Esophagus muscularis mucosa (tissue), 4 donors: ENCODE results near the gene KIF5C.

Experiments
- CTCF ChIP-seq, 3 experiments: fragments of 200-600 bp in 2 of 3; fragments of 450-650 bp in 1 of 3; sonication (generic) in 2 of 3; IDR thresholded peaks; one replicate each; pipeline ENCODE4 v1.5.1; 2017 to 2019; ENCODE audit warnings: antibody characterized with exemption in 3 of 3, mild to moderate bottlenecking in 2 of 3, moderate library complexity in 1 of 3
- EP300 ChIP-seq: sonication (generic); formaldehyde crosslinking; IDR thresholded peaks from one replicate; pipeline ENCODE4 v1.6.1; 2017; ENCODE audit warnings: antibody characterized with exemption
- POLR2A ChIP-seq: fragments of 450-650 bp; IDR thresholded peaks from one replicate; pipeline ENCODE4 v1.6.1; 2017; ENCODE audit warnings: antibody characterized with exemption, moderate library complexity, mild to moderate bottlenecking, low read depth

- TF ChIP-seq EP300 = no peak
- TF ChIP-seq CTCF (IDR thresholded peaks at IDR 0.05) = no peak
- no peak for TF ChIP-seq POLR2A
Measured at GRCh38 chr2:149034406-149034805, 159.4 kb downstream of the KIF5C start.
